H9 (cell line): ENCODE results near the gene ATP12A. TPM values are rescaled to one million over a fixed set of nuclear protein-coding genes. Genes with fewer than 3 reads are reported as not detected.

Experiments
- DNase-seq: peaks from one replicate; pipeline ENCODE4 v3.0.0-alpha.2; 2017
- H2AFZ ChIP-seq: one replicate; pipeline ENCODE4 v1.6.1; 2013; ENCODE audit warnings: mild to moderate bottlenecking, low read length, control low read depth, moderate library complexity
- H2AK5ac ChIP-seq: 2 replicates; pipeline ENCODE4 v1.6.1; 2013; ENCODE audit warnings: low read length, control low read depth, mixed read lengths; ENCODE audit not compliant: insufficient read length
- H2BK120ac ChIP-seq: one replicate; pipeline ENCODE4 v1.6.1; 2013; ENCODE audit warnings: low read depth, mild to moderate bottlenecking, low read length, control low read depth, inconsistent platforms; ENCODE audit not compliant: poor library complexity, severe bottlenecking
- H2BK12ac ChIP-seq: 2 replicates; pipeline ENCODE4 v1.6.1; 2013; ENCODE audit warnings: low read length, control low read depth, mixed read lengths, low read depth; ENCODE audit not compliant: insufficient read length
- H2BK15ac ChIP-seq: 2 replicates; pipeline ENCODE4 v1.6.1; 2013; ENCODE audit warnings: low read depth, low read length, control low read depth
- H2BK20ac ChIP-seq: one replicate; pipeline ENCODE4 v1.6.1; 2013; ENCODE audit warnings: low read depth, mild to moderate bottlenecking, low read length, control low read depth, inconsistent platforms; ENCODE audit not compliant: poor library complexity, severe bottlenecking
- H2BK5ac ChIP-seq: 2 replicates; pipeline ENCODE4 v1.6.1; 2013; ENCODE audit warnings: low read length, control low read depth, mixed read lengths; ENCODE audit not compliant: insufficient read length
- H3K14ac ChIP-seq: 2 replicates; pipeline ENCODE4 v1.6.1; 2013; ENCODE audit warnings: low read length, control low read depth; ENCODE audit not compliant: insufficient read depth
- H3K18ac ChIP-seq: 2 replicates; pipeline ENCODE4 v1.6.1; 2013; ENCODE audit warnings: low read depth, mild to moderate bottlenecking, mixed read lengths, low read length, control low read depth; ENCODE audit not compliant: insufficient read length
- H3K23ac ChIP-seq: 2 replicates; pipeline ENCODE4 v1.6.1; 2013; ENCODE audit warnings: low read length, control low read depth, mixed read lengths, low read depth; ENCODE audit not compliant: insufficient read length
- H3K23me2 ChIP-seq: 2 replicates; pipeline ENCODE4 v1.6.1; 2013; ENCODE audit warnings: low read depth, mild to moderate bottlenecking, mixed read lengths, low read length, control low read depth; ENCODE audit not compliant: insufficient read length, poor library complexity, severe bottlenecking
- H3K27ac ChIP-seq: 2 replicates; pipeline ENCODE4 v1.5.1; 2013; ENCODE audit warnings: low read length, control low read depth, mixed read lengths, low read depth; ENCODE audit not compliant: insufficient read length
- H3K27me3 ChIP-seq: 2 replicates; pipeline ENCODE4 v1.6.1; 2013; ENCODE audit warnings: low read length, control low read depth, inconsistent platforms; ENCODE audit not compliant: insufficient read depth
- H3K4ac ChIP-seq: 2 replicates; pipeline ENCODE4 v1.6.1; 2013; ENCODE audit warnings: low read depth, mild to moderate bottlenecking, control low read depth, inconsistent platforms, low read length, moderate library complexity
- H3K4me1 ChIP-seq: 2 replicates; pipeline ENCODE4 v1.6.1; 2013; ENCODE audit warnings: low read length, control low read depth, inconsistent platforms; ENCODE audit not compliant: insufficient read depth
- H3K4me2 ChIP-seq: 2 replicates; pipeline ENCODE4 v1.6.1; 2013; ENCODE audit warnings: low read length, control low read depth, mixed read lengths; ENCODE audit not compliant: insufficient read length, insufficient read depth
- H3K56ac ChIP-seq: 2 replicates; pipeline ENCODE4 v1.6.1; 2013; ENCODE audit warnings: low read depth, mild to moderate bottlenecking, mixed read lengths, low read length, control low read depth; ENCODE audit not compliant: insufficient read length
- H3K79me1 ChIP-seq: 2 replicates; pipeline ENCODE4 v1.6.1; 2013; ENCODE audit warnings: low read depth, mild to moderate bottlenecking, moderate library complexity, low read length, control low read depth, inconsistent platforms; ENCODE audit not compliant: insufficient read depth, poor library complexity, severe bottlenecking
- H3K79me2 ChIP-seq: 2 replicates; pipeline ENCODE4 v1.6.1; 2013; ENCODE audit warnings: low read length, control low read depth, inconsistent platforms; ENCODE audit not compliant: insufficient read depth
- H3K9ac ChIP-seq: 2 replicates; pipeline ENCODE4 v1.6.1; 2013; ENCODE audit warnings: low read length, control low read depth, mixed read lengths; ENCODE audit not compliant: insufficient read length; ENCODE audit errors: extremely low read depth
- H3K9me3 ChIP-seq: one replicate; pipeline ENCODE4 v1.6.1; 2013; ENCODE audit warnings: low read depth, low read length, inconsistent platforms; ENCODE audit not compliant: control insufficient read depth
- H3T11ph ChIP-seq: one replicate; pipeline ENCODE4 v1.6.1; 2013; ENCODE audit warnings: mild to moderate bottlenecking, low read length, control low read depth, inconsistent platforms
- H4K20me1 ChIP-seq: one replicate; pipeline ENCODE4 v1.6.1; 2013; ENCODE audit not compliant: control insufficient read depth, insufficient read length, insufficient read depth
- H4K5ac ChIP-seq: 2 replicates; pipeline ENCODE4 v1.6.1; 2013; ENCODE audit warnings: low read depth, mild to moderate bottlenecking, mixed read lengths, low read length, control low read depth; ENCODE audit not compliant: insufficient read length
- H4K8ac ChIP-seq: replicated peaks from 2 replicates; pipeline ENCODE4 v1.6.1; 2013; ENCODE audit warnings: low read length, control low read depth, mixed read lengths, low read depth; ENCODE audit not compliant: insufficient read length
- H4K91ac ChIP-seq: 2 replicates; pipeline ENCODE4 v1.6.1; 2013; ENCODE audit warnings: low read depth, mild to moderate bottlenecking, moderate library complexity, mixed read lengths, low read length, control low read depth; ENCODE audit not compliant: insufficient read length
- H3K27ac Mint-ChIP-seq, 3 experiments: 2 replicates in 2 of 3; 3 replicates in 1 of 3; pipeline ENCODE4 v1.8.0; 2020 to 2021; ENCODE audit warnings: mixed read lengths in 3 of 3, mild to moderate bottlenecking in 1 of 3, moderate library complexity in 1 of 3
- H3K27me3 Mint-ChIP-seq: 2 replicates; pipeline ENCODE4 v1.8.0; 2021; ENCODE audit warnings: low read depth, mild to moderate bottlenecking, moderate library complexity, mixed read lengths
- H3K36me3 Mint-ChIP-seq, 3 experiments: 2 replicates in 2 of 3; 3 replicates in 1 of 3; pipeline ENCODE4 v1.8.0; 2020 to 2021; ENCODE audit warnings: low read depth in 3 of 3, mixed read lengths in 3 of 3; ENCODE audit not compliant: insufficient read depth in 1 of 3
- H3K4me1 Mint-ChIP-seq, 2 experiments: 2 replicates each; pipeline ENCODE4 v1.8.0; 2020; ENCODE audit warnings: mixed read lengths in 2 of 2
- H3K4me3 Mint-ChIP-seq, 2 experiments: 2 replicates in 1 of 2; 3 replicates in 1 of 2; pipeline ENCODE4 v1.8.0; 2020 to 2021; ENCODE audit warnings: mild to moderate bottlenecking in 2 of 2, mixed read lengths in 2 of 2, moderate library complexity in 1 of 2
- H3K9me3 Mint-ChIP-seq, 2 experiments: 2 replicates in 1 of 2; 3 replicates in 1 of 2; pipeline ENCODE4 v1.8.0; 2020; ENCODE audit warnings: mild to moderate bottlenecking in 2 of 2, mixed read lengths in 2 of 2, moderate library complexity in 1 of 2
- CTCF ChIP-seq: fragments of 200-600 bp; sonication (generic); conservative IDR thresholded peaks from 3 replicates; pipeline ENCODE4 v1.8.0; 2021; ENCODE audit warnings: antibody characterized with exemption, mild to moderate bottlenecking
- WGBS: extraction: QIAGEN DNeasy Blood & Tissue Kit; methylation state at CpG from one replicate; pipeline ENCODE4 v1.1.7; 2013; ENCODE audit warnings: missing lambda C conversion rate, low lambda C conversion rate, mixed read lengths; ENCODE audit not compliant: insufficient read length; ENCODE audit errors: extremely low coverage; 5-methylcytosine and 5-hydroxymethylcytosine counted together
- total RNA-seq: library from RNA; stranded (reverse); gene quantifications from 2 replicates; pipeline ENCODE4 v1.2.1, GENCODE V29; 2021

Gene ATP12A
- total RNA-seq, 1 experiment from 2014 or later, result 0.94 TPM

GRCh38 chr13:24700539-24700938 lies 20.3 kb downstream of the ATP12A start:
- Histone ChIP-seq H4K5ac (no peak overlapping the region), H3T11ph (no peak overlapping the region), H2BK120ac (no peak overlapping the region), H3K18ac (no peak overlapping the region), H4K8ac (no peak overlapping the region), H3K56ac (no peak overlapping the region), H4K20me1 (no peaks in the 10 kb centered on the region), H3K4ac (no peak overlapping the region), H2AFZ (no peak overlapping the region), H3K27ac (no peak overlapping the region), H2BK5ac (no peak overlapping the region), H3K79me2 (no peaks in the 10 kb centered on the region), H3K23ac (no peak overlapping the region), H3K27me3 (no peaks in the 10 kb centered on the region), H3K9ac (no peak overlapping the region), H2BK20ac (no peak overlapping the region), H4K91ac (no peak overlapping the region), H3K4me2 (no peak overlapping the region), H2BK12ac (no peak overlapping the region), H2AK5ac (no peak overlapping the region), H2BK15ac (no peak overlapping the region), H3K4me1 (no peaks in the 10 kb centered on the region), H3K14ac (no peak overlapping the region), H3K23me2 (no peaks in the 10 kb centered on the region), H3K79me1 (no peaks in the 10 kb centered on the region), H3K9me3 (no peaks in the 10 kb centered on the region)
- Mint-ChIP-seq H3K4me1 (no peaks in the 10 kb centered on the region), H3K9me3 (no peaks in the 10 kb centered on the region), H3K36me3 (no peaks in the 10 kb centered on the region; a peak in 1 of 7 replicates), H3K4me3 (no peak overlapping the region), H3K27me3 (peaks cover 4% of the 10 kb centered on the region), H3K27ac (no peak overlapping the region)
- WGBS, result no CpG with 5 or more reads among the region's 8 CpGs
- no peak for DNase-seq
- no peak for TF ChIP-seq CTCF
